Parathyroid adenoma (tissue), 2 donors: Measurements from ENCODE around the gene PLXNA4.

Experiments
- H2AFZ ChIP-seq: fragments of 300-600 bp; sonication (generic); one replicate; pipeline ENCODE4 v1.7.0; 2017; ENCODE audit warnings: antibody characterized with exemption, mild to moderate bottlenecking
- H3K27ac ChIP-seq: fragments of 300-600 bp; sonication (generic); one replicate; pipeline ENCODE4 v1.7.0; 2017
- H3K27me3 ChIP-seq: fragments of 300-600 bp; sonication (generic); one replicate; pipeline ENCODE4 v1.7.0; 2017; ENCODE audit warnings: low read length; ENCODE audit not compliant: control insufficient read depth, insufficient read depth
- H3K36me3 ChIP-seq: fragments of 300-600 bp; sonication (generic); one replicate; pipeline ENCODE4 v1.7.0; 2017; ENCODE audit warnings: low read length; ENCODE audit not compliant: control insufficient read depth, insufficient read depth
- H3K4me1 ChIP-seq: fragments of 300-600 bp; sonication (generic); one replicate; pipeline ENCODE4 v1.7.0; 2017; ENCODE audit warnings: control low read depth
- H3K4me2 ChIP-seq: fragments of 300-600 bp; sonication (generic); one replicate; pipeline ENCODE4 v1.7.0; 2017; ENCODE audit warnings: low read length
- H3K4me3 ChIP-seq: fragments of 300-600 bp; sonication (generic); one replicate; pipeline ENCODE4 v1.7.0; 2017; ENCODE audit warnings: low read depth, low read length
- H3K79me2 ChIP-seq: fragments of 300-600 bp; sonication (generic); one replicate; pipeline ENCODE4 v1.7.0; 2017; ENCODE audit warnings: control low read depth
- H3K9ac ChIP-seq: fragments of 300-600 bp; sonication (generic); one replicate; pipeline ENCODE4 v1.7.0; 2017; ENCODE audit warnings: mild to moderate bottlenecking
- H3K9me3 ChIP-seq: fragments of 300-600 bp; sonication (generic); one replicate; pipeline ENCODE4 v1.7.0; 2017; ENCODE audit warnings: low read length; ENCODE audit not compliant: control insufficient read depth
- TF ChIP-seq, protein P1 (sequence below): fragments of 300-600 bp; sonication (generic); IDR thresholded peaks from one replicate; pipeline ENCODE4 v1.7.0; 2017; ENCODE audit warnings: antibody characterized with exemption, mild to moderate bottlenecking
- donor health status: primary hyperparathyroidism.

The PLXNA4 gene

DNA sequence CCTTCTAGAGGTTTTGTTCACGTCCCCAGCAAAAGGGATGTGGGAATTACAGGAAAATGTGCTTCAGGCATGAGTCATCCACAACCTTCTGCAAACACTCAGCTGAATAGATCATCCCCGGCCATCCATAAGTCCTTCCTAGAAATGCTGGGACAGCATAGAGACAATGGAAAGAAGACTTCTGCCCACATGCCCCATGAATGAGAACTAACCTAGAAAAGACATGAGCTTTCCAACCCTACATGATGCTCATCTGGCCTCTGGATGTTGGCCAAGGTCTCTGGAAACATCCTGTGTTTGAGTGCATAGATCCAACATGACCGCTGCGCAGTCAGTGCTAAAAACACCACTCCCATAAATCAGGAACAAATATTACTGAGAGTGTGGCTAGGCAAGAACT is 277.5 kb downstream of the PLXNA4 start:
- Histone ChIP-seq H3K27me3 (no peaks in the 10 kb centered on the region), H3K27ac (no peak overlapping the region), H3K9me3 (no peaks in the 10 kb centered on the region), H3K79me2 (no peaks in the 10 kb centered on the region), H3K36me3 (no peaks in the 10 kb centered on the region), H2AFZ (no peak overlapping the region), H3K4me2 (no peak overlapping the region), H3K4me3 (no peak overlapping the region), H3K4me1 (no peaks in the 10 kb centered on the region), H3K9ac (no peak overlapping the region)
- TF ChIP-seq, protein P1, sequence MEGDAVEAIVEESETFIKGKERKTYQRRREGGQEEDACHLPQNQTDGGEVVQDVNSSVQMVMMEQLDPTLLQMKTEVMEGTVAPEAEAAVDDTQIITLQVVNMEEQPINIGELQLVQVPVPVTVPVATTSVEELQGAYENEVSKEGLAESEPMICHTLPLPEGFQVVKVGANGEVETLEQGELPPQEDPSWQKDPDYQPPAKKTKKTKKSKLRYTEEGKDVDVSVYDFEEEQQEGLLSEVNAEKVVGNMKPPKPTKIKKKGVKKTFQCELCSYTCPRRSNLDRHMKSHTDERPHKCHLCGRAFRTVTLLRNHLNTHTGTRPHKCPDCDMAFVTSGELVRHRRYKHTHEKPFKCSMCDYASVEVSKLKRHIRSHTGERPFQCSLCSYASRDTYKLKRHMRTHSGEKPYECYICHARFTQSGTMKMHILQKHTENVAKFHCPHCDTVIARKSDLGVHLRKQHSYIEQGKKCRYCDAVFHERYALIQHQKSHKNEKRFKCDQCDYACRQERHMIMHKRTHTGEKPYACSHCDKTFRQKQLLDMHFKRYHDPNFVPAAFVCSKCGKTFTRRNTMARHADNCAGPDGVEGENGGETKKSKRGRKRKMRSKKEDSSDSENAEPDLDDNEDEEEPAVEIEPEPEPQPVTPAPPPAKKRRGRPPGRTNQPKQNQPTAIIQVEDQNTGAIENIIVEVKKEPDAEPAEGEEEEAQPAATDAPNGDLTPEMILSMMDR = no peak

DNA sequence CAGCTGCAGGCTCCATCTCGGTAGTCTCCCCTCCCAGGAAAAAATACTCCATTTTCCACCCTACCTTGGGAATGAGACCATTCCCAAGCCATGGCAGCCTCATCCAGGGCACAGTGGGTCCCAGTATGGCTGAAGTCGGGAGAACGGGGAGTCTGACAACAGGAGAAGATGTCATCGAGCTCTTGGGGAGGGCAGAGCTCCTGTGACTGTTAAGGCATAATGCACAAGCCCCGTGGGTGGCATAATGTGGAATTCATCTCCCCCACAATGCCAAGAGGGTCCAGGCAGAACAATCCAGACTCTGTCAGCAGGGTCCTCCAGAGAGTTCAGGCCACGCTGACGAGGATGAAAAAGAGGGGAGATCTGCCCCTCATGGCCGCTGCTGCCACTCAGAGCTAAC is 279.4 kb downstream of the PLXNA4 start:
- Histone ChIP-seq H3K4me2 (no peak overlapping the region), H3K4me3 (no peak overlapping the region), H3K36me3 (no peaks in the 10 kb centered on the region), H3K9me3 (no peaks in the 10 kb centered on the region), H3K27me3 (no peaks in the 10 kb centered on the region), H3K27ac (no peak overlapping the region), H2AFZ (no peak overlapping the region), H3K9ac (no peak overlapping the region), H3K4me1 (no peaks in the 10 kb centered on the region), H3K79me2 (no peaks in the 10 kb centered on the region)
- TF ChIP-seq, protein P1 = no peak

DNA sequence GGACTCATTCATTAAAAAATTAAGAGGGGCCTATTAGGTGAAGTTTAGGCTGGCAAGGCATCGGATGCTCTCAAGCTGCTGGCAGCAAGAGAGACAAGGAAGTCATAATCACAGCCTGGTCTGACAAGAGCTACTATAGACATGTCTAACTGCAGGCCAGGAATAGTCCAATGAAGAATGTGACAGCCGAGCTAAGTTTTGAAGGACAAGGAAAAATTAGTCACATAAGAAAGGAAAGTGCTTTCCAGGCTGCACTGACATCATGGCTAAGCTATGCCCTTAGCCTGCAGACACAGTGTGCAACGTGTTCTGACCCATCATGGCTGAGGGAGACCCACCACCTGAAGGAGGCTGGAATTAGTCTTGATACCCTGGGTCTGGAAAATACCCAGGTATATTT is 281.1 kb downstream of the PLXNA4 start:
- Histone ChIP-seq H3K27me3 (no peaks in the 10 kb centered on the region), H3K4me1 (no peaks in the 10 kb centered on the region), H3K4me3 (no peak overlapping the region), H3K9ac (no peak overlapping the region), H3K9me3 (no peaks in the 10 kb centered on the region), H3K79me2 (no peaks in the 10 kb centered on the region), H2AFZ (no peak overlapping the region), H3K4me2 (no peak overlapping the region), H3K27ac (no peak overlapping the region), H3K36me3 (no peaks in the 10 kb centered on the region)
- TF ChIP-seq, protein P1 = no peak

DNA sequence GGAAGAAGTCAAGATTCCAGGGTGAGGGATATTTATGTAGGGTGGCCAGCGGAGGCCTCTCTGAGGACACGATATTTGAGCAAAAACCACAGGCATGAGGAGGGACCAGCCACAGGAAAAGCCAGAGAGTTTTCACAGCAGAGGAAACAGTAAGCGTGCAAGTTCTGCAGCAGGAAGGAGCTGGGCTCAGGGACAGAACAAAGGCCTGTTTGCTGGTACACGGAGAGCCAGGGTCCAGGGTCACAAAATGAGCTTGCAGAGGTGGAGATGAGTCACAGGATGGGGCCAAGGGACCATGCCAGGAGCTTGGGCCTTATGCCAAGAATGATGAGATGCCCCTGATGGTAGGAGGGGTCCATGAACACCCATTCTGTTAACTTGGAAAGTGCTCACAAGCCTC is 283.5 kb downstream of the PLXNA4 start:
- Histone ChIP-seq H3K27ac (no peak overlapping the region), H3K4me1 (no peaks in the 10 kb centered on the region), H3K4me3 (no peak overlapping the region), H3K36me3 (no peaks in the 10 kb centered on the region), H2AFZ (no peak overlapping the region), H3K9me3 (no peaks in the 10 kb centered on the region), H3K27me3 (no peaks in the 10 kb centered on the region), H3K79me2 (no peaks in the 10 kb centered on the region), H3K9ac (no peak overlapping the region), H3K4me2 (no peak overlapping the region)
- TF ChIP-seq, protein P1 = no peak

DNA sequence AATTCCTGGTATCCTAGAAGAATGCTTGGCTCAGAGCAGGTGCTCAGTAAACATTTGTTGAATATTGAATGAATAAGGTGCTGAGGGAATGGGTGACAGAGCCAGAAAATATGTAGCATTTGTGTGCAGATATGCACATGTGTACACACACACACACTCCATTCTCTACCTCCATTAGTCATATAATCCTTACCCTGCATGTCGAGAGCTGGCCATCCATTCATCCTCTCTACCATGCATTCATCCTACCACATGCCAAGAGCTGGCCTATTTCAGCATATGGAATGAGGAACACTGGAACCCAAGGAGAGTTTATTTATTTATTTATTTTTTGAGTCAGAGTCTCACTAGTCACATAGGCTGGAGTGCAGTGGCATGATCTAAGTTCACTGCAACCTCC is 284.8 kb downstream of the PLXNA4 start:
- Histone ChIP-seq H3K27ac (no peak overlapping the region), H3K9ac (no peak overlapping the region), H3K4me1 (no peaks in the 10 kb centered on the region), H3K27me3 (no peaks in the 10 kb centered on the region), H3K4me2 (no peak overlapping the region), H3K9me3 (no peaks in the 10 kb centered on the region), H3K36me3 (no peaks in the 10 kb centered on the region), H3K79me2 (no peaks in the 10 kb centered on the region), H3K4me3 (no peak overlapping the region), H2AFZ (no peak overlapping the region)
- TF ChIP-seq, protein P1 = no peak
